ENCODE data around the gene CPPED1. TPM values are rescaled to one million over a fixed set of nuclear protein-coding genes. Genes with fewer than 3 reads are reported as not detected.

Gene CPPED1
- total RNA-seq, 2 donors from 2014 or later, result 8.4 to 14.7 TPM

GRCh38 chr16:12677502-12677901 lies 126.2 kb downstream of the CPPED1 start:
- Mint-ChIP-seq H3K4me1 (peaks cover 2% of the 10 kb centered on the region), H3K4me3 (no peak overlapping the region), H3K9me3 (peaks cover 33% of the 10 kb centered on the region), H3K36me3 (ENCODE audit: low read depth) (peaks cover 23% of the 10 kb centered on the region), H3K27me3 (ENCODE audit: insufficient read depth) (no peaks in the 10 kb centered on the region), H3K27ac (no peak overlapping the region)
- Histone ChIP-seq H3K9me3 (ENCODE audit: control insufficient read depth, low read length) (peaks cover 42% of the 10 kb centered on the region), H3K9ac (ENCODE audit: extremely low read depth, low read length, poor library complexity, severe bottlenecking) (no peak overlapping the region), H3K4me3 (ENCODE audit: low read length) (no peak overlapping the region), H3K27ac (ENCODE audit: low read depth, low read length) (no peak overlapping the region), H3K4me1 (ENCODE audit: control insufficient read depth, insufficient read depth, low read length) (no peaks in the 10 kb centered on the region), H3K27me3 (ENCODE audit: control insufficient read depth, insufficient read depth, low read length, poor library complexity, severe bottlenecking) (no peaks in the 10 kb centered on the region), H3K36me3 (ENCODE audit: control insufficient read depth, insufficient read depth, low read length) (peaks cover 2% of the 10 kb centered on the region)
- no peak for TF ChIP-seq CTCF (conservative IDR thresholded peaks at IDR 0.05)
- DNase-seq, result no peak
- WGBS, 2 experiments (ENCODE audit: insufficient coverage in 1 of 2, insufficient read length in 1 of 2), result 91 to 97% methylated on average over 6 to 8 of the region's 8 CpGs

- Histone ChIP-seq H3K36me3 (ENCODE audit: control insufficient read depth, insufficient read depth, low read length) (no peaks in the 10 kb centered on the region), H3K27me3 (ENCODE audit: control insufficient read depth, insufficient read depth, low read length, poor library complexity, severe bottlenecking) (no peaks in the 10 kb centered on the region), H3K9ac (ENCODE audit: extremely low read depth, low read length, poor library complexity, severe bottlenecking) (no peak overlapping the region), H3K9me3 (ENCODE audit: control insufficient read depth, low read length) (peaks cover 30% of the 10 kb centered on the region), H3K4me3 (ENCODE audit: low read length) (no peak overlapping the region), H3K27ac (ENCODE audit: low read depth, low read length) (no peak overlapping the region), H3K4me1 (ENCODE audit: control insufficient read depth, insufficient read depth, low read length) (no peaks in the 10 kb centered on the region)
- Mint-ChIP-seq H3K27me3 (ENCODE audit: insufficient read depth) (no peaks in the 10 kb centered on the region), H3K27ac (no peak overlapping the region), H3K36me3 (ENCODE audit: low read depth) (peaks cover 16% of the 10 kb centered on the region), H3K4me3 (no peak overlapping the region), H3K9me3 (peaks cover 20% of the 10 kb centered on the region), H3K4me1 (peaks cover 2% of the 10 kb centered on the region)
- no peak for TF ChIP-seq CTCF (conservative IDR thresholded peaks at IDR 0.05)
- WGBS, 2 experiments (ENCODE audit: insufficient coverage in 1 of 2, insufficient read length in 1 of 2), result 84 to 100% methylated on average over 1 to 5 of the region's 5 CpGs
- DNase-seq, result no peak
These were observed 127.8 kb downstream of the CPPED1 start for GRCh38 chr16:12675852-12676251.

- TF ChIP-seq CTCF (conservative IDR thresholded peaks at IDR 0.05), result no peak
- 94 to 100% methylated on average over 3 to 4 of the region's 4 CpGs for WGBS, 2 experiments (ENCODE audit: insufficient coverage in 1 of 2, insufficient read length in 1 of 2)
- Mint-ChIP-seq H3K4me1 (peaks cover 2% of the 10 kb centered on the region), H3K27ac (no peak overlapping the region), H3K36me3 (ENCODE audit: low read depth) (peaks cover 14% of the 10 kb centered on the region), H3K9me3 (peaks cover 13% of the 10 kb centered on the region), H3K4me3 (no peak overlapping the region), H3K27me3 (ENCODE audit: insufficient read depth) (no peaks in the 10 kb centered on the region)
- Histone ChIP-seq H3K9me3 (ENCODE audit: control insufficient read depth, low read length) (peaks cover 22% of the 10 kb centered on the region), H3K4me3 (ENCODE audit: low read length) (no peak overlapping the region), H3K9ac (ENCODE audit: extremely low read depth, low read length, poor library complexity, severe bottlenecking) (no peak overlapping the region), H3K36me3 (ENCODE audit: control insufficient read depth, insufficient read depth, low read length) (no peaks in the 10 kb centered on the region), H3K27me3 (ENCODE audit: control insufficient read depth, insufficient read depth, low read length, poor library complexity, severe bottlenecking) (no peaks in the 10 kb centered on the region), H3K4me1 (ENCODE audit: control insufficient read depth, insufficient read depth, low read length) (no peaks in the 10 kb centered on the region), H3K27ac (ENCODE audit: low read depth, low read length) (no peak overlapping the region)
- no peak for DNase-seq
These were observed 128.6 kb downstream of the CPPED1 start for GRCh38 chr16:12675046-12675445.

Data from endodermal cell (in vitro differentiated cells).